ENCODE results near the gene CAMK1D. TPM values are rescaled to one million over a fixed set of nuclear protein-coding genes. Genes with fewer than 3 reads are reported as not detected.

Gene CAMK1D
- total RNA-seq, 1 experiment from 2014 or later, result 6.3 TPM

GRCh38 chr10:12605580-12606405 is 256.4 kb downstream of the CAMK1D start:
- Histone ChIP-seq H4K20me1 (ENCODE audit: control insufficient read depth, insufficient read depth, insufficient read length) (no peaks in the 10 kb centered on the region), H3K79me2 (ENCODE audit: insufficient read depth, low read length) (no peaks in the 10 kb centered on the region), H3K23ac (ENCODE audit: insufficient read length, low read depth, low read length) (no peak overlapping the region), H3K27me3 (ENCODE audit: insufficient read depth, low read length) (no peaks in the 10 kb centered on the region), H3K9ac (ENCODE audit: extremely low read depth, insufficient read length, low read length) (no peak overlapping the region), H3K79me1 (ENCODE audit: insufficient read depth, low read depth, low read length, poor library complexity, severe bottlenecking) (no peaks in the 10 kb centered on the region), H3K14ac (ENCODE audit: insufficient read depth, low read length) (peak overlapping the region; percentile 52; the same call in 1 of the 2 replicates), H2AFZ (ENCODE audit: low read length) (no peak overlapping the region), H3K4ac (ENCODE audit: low read depth, low read length) (no peak overlapping the region), H3K4me1 (ENCODE audit: insufficient read depth, low read length) (no peaks in the 10 kb centered on the region), H3K9me3 (ENCODE audit: control insufficient read depth, low read depth, low read length) (no peaks in the 10 kb centered on the region), H2BK120ac (ENCODE audit: low read depth, low read length, poor library complexity, severe bottlenecking) (no peak overlapping the region), H2BK12ac (ENCODE audit: insufficient read length, low read depth, low read length) (no peak overlapping the region), H4K91ac (ENCODE audit: insufficient read length, low read depth, low read length) (no peak overlapping the region), H3T11ph (ENCODE audit: low read length) (no peak overlapping the region), H2BK5ac (ENCODE audit: insufficient read length, low read length) (no peak overlapping the region), H3K23me2 (ENCODE audit: insufficient read length, low read depth, low read length, poor library complexity, severe bottlenecking) (peaks cover 3% of the 10 kb centered on the region), H2BK15ac (ENCODE audit: low read depth, low read length) (no peak overlapping the region), H3K56ac (ENCODE audit: insufficient read length, low read depth, low read length) (no peak overlapping the region), H4K5ac (ENCODE audit: insufficient read length, low read depth, low read length) (no peak overlapping the region), H4K8ac (replicated peaks; ENCODE audit: insufficient read length, low read depth, low read length) (no peak overlapping the region), H3K18ac (ENCODE audit: insufficient read length, low read depth, low read length) (no peak overlapping the region), H3K4me2 (ENCODE audit: insufficient read depth, insufficient read length, low read length) (no peak overlapping the region), H3K27ac (ENCODE audit: insufficient read length, low read depth, low read length) (no peak overlapping the region), H2AK5ac (ENCODE audit: insufficient read length, low read length) (no peak overlapping the region), H2BK20ac (ENCODE audit: low read depth, low read length, poor library complexity, severe bottlenecking) (no peak overlapping the region)
- H3K27ac Mint-ChIP-seq, result peak overlapping the region; percentile 66 to 94 (median 76); a peak in 4 of 7 replicates
- no CpG with 5 or more reads among the region's 27 CpGs for WGBS (ENCODE audit: extremely low coverage, insufficient read length, low lambda C conversion rate)
- peaks cover 0 to 3% of the 10 kb centered on the region in 2 experiments; a peak in 1 of 4 replicates for H3K4me1 Mint-ChIP-seq
- H3K27me3 Mint-ChIP-seq (ENCODE audit: low read depth), result no peaks in the 10 kb centered on the region; the same call in 1 of the 2 replicates
- no peak for TF ChIP-seq CTCF (conservative IDR thresholded peaks at IDR 0.05)
- peaks cover 0 to 3% of the 10 kb centered on the region in 2 experiments; a peak in 3 of 5 replicates for H3K9me3 Mint-ChIP-seq
- H3K4me3 Mint-ChIP-seq, result no peak overlapping the region
- no peak for DNase-seq
- peaks cover 0 to 2% (median 1%) of the 10 kb centered on the region in 3 experiments; a peak in 3 of 7 replicates for H3K36me3 Mint-ChIP-seq (ENCODE audit: insufficient read depth in 1 of 3, low read depth in 3 of 3)

All from H9 (cell line).